GM23338 (cell line): ENCODE data around the gene TMIGD3. TPM values are rescaled to one million over a fixed set of nuclear protein-coding genes. Genes with fewer than 3 reads are reported as not detected.

Source experiments
- ATAC-seq: fragments of 200-7000 bp; cut with Tn5 transposase; 3 replicates; pipeline ENCODE4 v1.9.1; 2020
- DNase-seq: peaks from one replicate; pipeline ENCODE4 v3.0.0-alpha.2; 2015; ENCODE audit warnings: low spot score
- H2AFZ ChIP-seq: fragments of 200-600 bp; sonication (generic); 2 replicates; pipeline ENCODE4 v1.8.0; 2016; ENCODE audit warnings: antibody characterized with exemption, mild to moderate bottlenecking, moderate library complexity
- H3F3A ChIP-seq: fragments of 200-600 bp; sonication (generic); replicated peaks from 2 replicates; pipeline ENCODE4 v1.8.0; 2017; ENCODE audit warnings: antibody characterized with exemption, mixed run types, low read depth
- H3K27ac ChIP-seq: fragments of 200-600 bp; sonication (generic); 2 replicates; pipeline ENCODE4 v1.6.1; 2016; ENCODE audit warnings: low read depth
- H3K27me3 ChIP-seq: fragments of 200-600 bp; sonication (generic); 2 replicates; pipeline ENCODE4 v1.8.0; 2016; ENCODE audit warnings: mild to moderate bottlenecking, mixed run types, moderate library complexity; ENCODE audit not compliant: insufficient read depth
- H3K36me3 ChIP-seq: fragments of 200-600 bp; sonication (generic); 2 replicates; pipeline ENCODE4 v1.8.0; 2016; ENCODE audit warnings: mild to moderate bottlenecking; ENCODE audit not compliant: insufficient read depth
- H3K4me1 ChIP-seq: fragments of 200-600 bp; sonication (generic); 2 replicates; pipeline ENCODE4 v1.8.0; 2016; ENCODE audit warnings: mild to moderate bottlenecking, moderate library complexity; ENCODE audit not compliant: insufficient read depth
- H3K4me2 ChIP-seq: fragments of 200-600 bp; sonication (generic); 2 replicates; pipeline ENCODE4 v1.7.1; 2017; ENCODE audit warnings: mixed run types
- H3K4me3 ChIP-seq: fragments of 200-600 bp; sonication (generic); 2 replicates; pipeline ENCODE4 v1.6.1; 2016; ENCODE audit warnings: mixed run types
- H3K79me2 ChIP-seq: fragments of 200-600 bp; sonication (generic); replicated peaks from 2 replicates; pipeline ENCODE4 v1.8.0; 2017; ENCODE audit warnings: mild to moderate bottlenecking; ENCODE audit not compliant: insufficient read depth
- H3K9me2 ChIP-seq: fragments of 200-600 bp; sonication (generic); 2 replicates; pipeline ENCODE4 v1.8.0; 2017; ENCODE audit not compliant: insufficient read depth
- H4K20me1 ChIP-seq: fragments of 200-600 bp; sonication (generic); replicated peaks from 2 replicates; pipeline ENCODE4 v1.8.0; 2017; ENCODE audit warnings: mild to moderate bottlenecking; ENCODE audit not compliant: insufficient read depth
- H3K27ac Mint-ChIP-seq: 2 replicates; pipeline ENCODE4 v1.8.0; 2020; ENCODE audit warnings: inconsistent platforms, mild to moderate bottlenecking, moderate library complexity, mixed read lengths
- H3K27me3 Mint-ChIP-seq: 3 replicates; pipeline ENCODE4 v1.8.0; 2022; ENCODE audit warnings: low read depth, mild to moderate bottlenecking, moderate library complexity, mixed read lengths, inconsistent platforms; ENCODE audit not compliant: insufficient read depth, poor library complexity
- H3K36me3 Mint-ChIP-seq: 3 replicates; pipeline ENCODE4 v1.8.0; 2021; ENCODE audit warnings: low read depth, mild to moderate bottlenecking, inconsistent platforms, moderate library complexity, mixed read lengths
- H3K4me1 Mint-ChIP-seq: 3 replicates; pipeline ENCODE4 v1.8.0; 2020; ENCODE audit warnings: mild to moderate bottlenecking, inconsistent platforms, mixed read lengths
- H3K4me3 Mint-ChIP-seq: 3 replicates; pipeline ENCODE4 v1.8.0; 2021; ENCODE audit warnings: moderate library complexity, mild to moderate bottlenecking, inconsistent platforms, mixed read lengths
- H3K9me3 Mint-ChIP-seq: 3 replicates; pipeline ENCODE4 v1.8.0; 2020; ENCODE audit warnings: moderate library complexity, mild to moderate bottlenecking, inconsistent platforms, mixed read lengths
- CREB1 ChIP-seq: fragments of 250-450 bp; sonication (Bioruptor Pico); IDR thresholded peaks from 2 replicates; pipeline ENCODE4 v1.5.0; 2020; ENCODE audit warnings: low read depth, mild to moderate bottlenecking, moderate library complexity
- EZH2 ChIP-seq: fragments of 200-600 bp; sonication (generic); IDR thresholded peaks from one replicate; pipeline ENCODE4 v1.8.0; 2017; ENCODE audit warnings: antibody characterized with exemption, mild to moderate bottlenecking, low read depth; ENCODE audit not compliant: unreplicated experiment
- EZH2phosphoT487 ChIP-seq: fragments of 200-600 bp; sonication (generic); IDR thresholded peaks from one replicate; pipeline ENCODE4 v1.8.1; 2018; ENCODE audit warnings: antibody characterized with exemption; ENCODE audit not compliant: unreplicated experiment
- JUNB ChIP-seq: IDR thresholded peaks from one replicate; pipeline ENCODE4 v1.6.1; 2016; ENCODE audit warnings: antibody characterized with exemption; ENCODE audit not compliant: unreplicated experiment
- NANOG ChIP-seq: IDR thresholded peaks from 2 replicates; pipeline ENCODE4 v1.6.1; 2016; ENCODE audit warnings: antibody characterized with exemption, borderline replicate concordance
- POLR2AphosphoS5 ChIP-seq: IDR thresholded peaks from 2 replicates; pipeline ENCODE4 v1.6.1; 2016; ENCODE audit warnings: antibody characterized with exemption, low read depth
- ZNF114 ChIP-seq: fragments of 250-450 bp; sonication (Bioruptor Pico); IDR thresholded peaks from 2 replicates; pipeline ENCODE4 v1.5.0; 2020; ENCODE audit warnings: mild to moderate bottlenecking, moderate library complexity
- polyA plus RNA-seq: library from polyadenylated mRNA; unstranded; fragments of >200 nt; fragmentation: Nextera tagmentation; extraction: Ambion mirVana; gene quantifications from 2 replicates; pipeline ENCODE4 v1.2.1, GENCODE V29; 2016
- total RNA-seq: library from RNA; depleted of rRNA; stranded (reverse); fragments of >200 nt; shearing (Covaris generic); gene quantifications from 2 replicates; pipeline ENCODE4 v1.2.3, GENCODE V29; 2014
- TF ChIP-seq, protein P1 (sequence below): fragments of 250-450 bp; sonication (Bioruptor Pico); IDR thresholded peaks from 2 replicates; pipeline ENCODE4 v1.5.0; 2020; ENCODE audit warnings: mild to moderate bottlenecking, moderate library complexity
- TF ChIP-seq, protein P2 (sequence below): IDR thresholded peaks from 2 replicates; pipeline ENCODE4 v1.6.1; 2016; ENCODE audit warnings: antibody characterized with exemption
- TF ChIP-seq, protein P3 (sequence below): IDR thresholded peaks from one replicate; pipeline ENCODE4 v1.6.1; 2018; ENCODE audit warnings: antibody characterized with exemption; ENCODE audit not compliant: unreplicated experiment

Gene TMIGD3
- total and polyA plus RNA-seq, 2 experiments from 2014 or later: not detected

DNA sequence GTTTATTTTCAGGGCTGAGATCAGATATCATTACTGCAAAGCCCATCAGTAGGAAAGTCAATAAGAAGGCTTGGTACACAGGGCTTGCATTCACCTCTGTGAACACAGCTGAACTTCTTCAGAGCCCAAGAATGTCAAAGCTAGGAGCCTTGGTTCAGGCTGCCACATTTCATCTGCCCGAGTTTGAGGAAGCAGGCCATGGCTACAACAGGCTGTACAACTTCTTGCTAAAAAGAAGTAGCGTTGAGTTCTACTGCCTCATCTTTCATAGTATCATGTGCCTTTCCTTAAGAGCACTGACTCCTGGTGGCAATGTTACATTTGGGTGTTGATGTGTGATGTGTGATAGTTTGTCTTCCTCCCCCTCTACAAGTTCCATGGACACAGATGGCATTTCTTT, 19.6 kb downstream of the TMIGD3 start (continued):
- TF ChIP-seq, protein P1, sequence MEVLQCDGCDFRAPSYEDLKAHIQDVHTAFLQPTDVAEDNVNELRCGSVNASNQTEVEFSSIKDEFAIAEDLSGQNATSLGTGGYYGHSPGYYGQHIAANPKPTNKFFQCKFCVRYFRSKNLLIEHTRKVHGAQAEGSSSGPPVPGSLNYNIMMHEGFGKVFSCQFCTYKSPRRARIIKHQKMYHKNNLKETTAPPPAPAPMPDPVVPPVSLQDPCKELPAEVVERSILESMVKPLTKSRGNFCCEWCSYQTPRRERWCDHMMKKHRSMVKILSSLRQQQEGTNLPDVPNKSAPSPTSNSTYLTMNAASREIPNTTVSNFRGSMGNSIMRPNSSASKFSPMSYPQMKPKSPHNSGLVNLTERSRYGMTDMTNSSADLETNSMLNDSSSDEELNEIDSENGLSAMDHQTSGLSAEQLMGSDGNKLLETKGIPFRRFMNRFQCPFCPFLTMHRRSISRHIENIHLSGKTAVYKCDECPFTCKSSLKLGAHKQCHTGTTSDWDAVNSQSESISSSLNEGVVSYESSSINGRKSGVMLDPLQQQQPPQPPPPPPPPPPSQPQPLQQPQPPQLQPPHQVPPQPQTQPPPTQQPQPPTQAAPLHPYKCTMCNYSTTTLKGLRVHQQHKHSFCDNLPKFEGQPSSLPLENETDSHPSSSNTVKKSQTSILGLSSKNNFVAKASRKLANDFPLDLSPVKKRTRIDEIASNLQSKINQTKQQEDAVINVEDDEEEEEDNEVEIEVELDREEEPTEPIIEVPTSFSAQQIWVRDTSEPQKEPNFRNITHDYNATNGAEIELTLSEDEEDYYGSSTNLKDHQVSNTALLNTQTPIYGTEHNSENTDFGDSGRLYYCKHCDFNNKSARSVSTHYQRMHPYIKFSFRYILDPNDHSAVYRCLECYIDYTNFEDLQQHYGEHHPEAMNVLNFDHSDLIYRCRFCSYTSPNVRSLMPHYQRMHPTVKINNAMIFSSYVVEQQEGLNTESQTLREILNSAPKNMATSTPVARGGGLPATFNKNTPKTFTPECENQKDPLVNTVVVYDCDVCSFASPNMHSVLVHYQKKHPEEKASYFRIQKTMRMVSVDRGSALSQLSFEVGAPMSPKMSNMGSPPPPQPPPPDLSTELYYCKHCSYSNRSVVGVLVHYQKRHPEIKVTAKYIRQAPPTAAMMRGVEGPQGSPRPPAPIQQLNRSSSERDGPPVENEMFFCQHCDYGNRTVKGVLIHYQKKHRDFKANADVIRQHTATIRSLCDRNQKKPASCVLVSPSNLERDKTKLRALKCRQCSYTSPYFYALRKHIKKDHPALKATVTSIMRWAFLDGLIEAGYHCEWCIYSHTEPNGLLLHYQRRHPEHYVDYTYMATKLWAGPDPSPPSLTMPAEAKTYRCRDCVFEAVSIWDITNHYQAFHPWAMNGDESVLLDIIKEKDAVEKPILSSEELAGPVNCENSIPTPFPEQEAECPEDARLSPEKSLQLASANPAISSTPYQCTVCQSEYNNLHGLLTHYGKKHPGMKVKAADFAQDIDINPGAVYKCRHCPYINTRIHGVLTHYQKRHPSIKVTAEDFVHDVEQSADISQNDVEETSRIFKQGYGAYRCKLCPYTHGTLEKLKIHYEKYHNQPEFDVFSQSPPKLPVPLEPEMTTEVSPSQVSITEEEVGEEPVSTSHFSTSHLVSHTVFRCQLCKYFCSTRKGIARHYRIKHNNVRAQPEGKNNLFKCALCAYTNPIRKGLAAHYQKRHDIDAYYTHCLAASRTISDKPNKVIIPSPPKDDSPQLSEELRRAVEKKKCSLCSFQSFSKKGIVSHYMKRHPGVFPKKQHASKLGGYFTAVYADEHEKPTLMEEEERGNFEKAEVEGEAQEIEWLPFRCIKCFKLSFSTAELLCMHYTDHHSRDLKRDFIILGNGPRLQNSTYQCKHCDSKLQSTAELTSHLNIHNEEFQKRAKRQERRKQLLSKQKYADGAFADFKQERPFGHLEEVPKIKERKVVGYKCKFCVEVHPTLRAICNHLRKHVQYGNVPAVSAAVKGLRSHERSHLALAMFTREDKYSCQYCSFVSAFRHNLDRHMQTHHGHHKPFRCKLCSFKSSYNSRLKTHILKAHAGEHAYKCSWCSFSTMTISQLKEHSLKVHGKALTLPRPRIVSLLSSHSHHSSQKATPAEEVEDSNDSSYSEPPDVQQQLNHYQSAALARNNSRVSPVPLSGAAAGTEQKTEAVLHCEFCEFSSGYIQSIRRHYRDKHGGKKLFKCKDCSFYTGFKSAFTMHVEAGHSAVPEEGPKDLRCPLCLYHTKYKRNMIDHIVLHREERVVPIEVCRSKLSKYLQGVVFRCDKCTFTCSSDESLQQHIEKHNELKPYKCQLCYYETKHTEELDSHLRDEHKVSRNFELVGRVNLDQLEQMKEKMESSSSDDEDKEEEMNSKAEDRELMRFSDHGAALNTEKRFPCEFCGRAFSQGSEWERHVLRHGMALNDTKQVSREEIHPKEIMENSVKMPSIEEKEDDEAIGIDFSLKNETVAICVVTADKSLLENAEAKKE (CRISPR knock-in tag): no peak

DNA sequence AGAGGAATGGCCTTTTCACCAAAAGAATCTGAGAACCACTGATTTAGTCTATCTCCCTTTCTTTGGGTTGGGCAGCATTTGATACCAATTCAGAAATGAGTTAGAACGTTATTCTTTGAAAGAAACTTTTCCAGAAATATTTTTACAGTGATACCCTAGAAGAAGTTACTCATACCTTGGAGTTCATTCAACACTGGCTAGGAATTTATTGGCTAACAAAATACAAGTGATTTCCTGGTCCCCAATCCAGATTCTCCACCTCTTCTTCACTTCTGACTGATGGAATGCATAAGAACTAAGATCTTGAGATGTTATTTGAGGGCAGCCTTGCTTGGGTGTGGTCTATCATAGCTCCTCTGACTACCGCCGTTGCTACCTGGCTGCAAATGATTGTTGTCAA, 20.3 kb downstream of the TMIGD3 start:
- Histone ChIP-seq H3K4me3 (no peak overlapping the region), H3K4me1 (no peaks in the 10 kb centered on the region), H3K27me3 (no peaks in the 10 kb centered on the region), H4K20me1 (no peaks in the 10 kb centered on the region), H3K27ac (no peak overlapping the region), H3K36me3 (no peaks in the 10 kb centered on the region), H3K79me2 (no peaks in the 10 kb centered on the region), H3F3A (no peaks in the 10 kb centered on the region), H3K4me2 (no peak overlapping the region), H3K9me2 (no peaks in the 10 kb centered on the region), H2AFZ (no peak overlapping the region)
- H3K4me1 Mint-ChIP-seq: peaks cover 2% of the 10 kb centered on the region; the same call in 1 of the 3 replicates
- no peaks in the 10 kb centered on the region for H3K27me3 Mint-ChIP-seq
- no peak for ATAC-seq
- H3K9me3 Mint-ChIP-seq: no peaks in the 10 kb centered on the region
- H3K36me3 Mint-ChIP-seq: no peaks in the 10 kb centered on the region
- no peak overlapping the region for H3K4me3 Mint-ChIP-seq
- H3K27ac Mint-ChIP-seq: no peak overlapping the region
- no peak for DNase-seq
- no peak for TF ChIP-seq POLR2AphosphoS5
- no peak for TF ChIP-seq JUNB
- TF ChIP-seq, protein P2, sequence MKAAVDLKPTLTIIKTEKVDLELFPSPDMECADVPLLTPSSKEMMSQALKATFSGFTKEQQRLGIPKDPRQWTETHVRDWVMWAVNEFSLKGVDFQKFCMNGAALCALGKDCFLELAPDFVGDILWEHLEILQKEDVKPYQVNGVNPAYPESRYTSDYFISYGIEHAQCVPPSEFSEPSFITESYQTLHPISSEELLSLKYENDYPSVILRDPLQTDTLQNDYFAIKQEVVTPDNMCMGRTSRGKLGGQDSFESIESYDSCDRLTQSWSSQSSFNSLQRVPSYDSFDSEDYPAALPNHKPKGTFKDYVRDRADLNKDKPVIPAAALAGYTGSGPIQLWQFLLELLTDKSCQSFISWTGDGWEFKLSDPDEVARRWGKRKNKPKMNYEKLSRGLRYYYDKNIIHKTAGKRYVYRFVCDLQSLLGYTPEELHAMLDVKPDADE: no peak
- TF ChIP-seq CREB1: no peak
- TF ChIP-seq, protein P3, sequence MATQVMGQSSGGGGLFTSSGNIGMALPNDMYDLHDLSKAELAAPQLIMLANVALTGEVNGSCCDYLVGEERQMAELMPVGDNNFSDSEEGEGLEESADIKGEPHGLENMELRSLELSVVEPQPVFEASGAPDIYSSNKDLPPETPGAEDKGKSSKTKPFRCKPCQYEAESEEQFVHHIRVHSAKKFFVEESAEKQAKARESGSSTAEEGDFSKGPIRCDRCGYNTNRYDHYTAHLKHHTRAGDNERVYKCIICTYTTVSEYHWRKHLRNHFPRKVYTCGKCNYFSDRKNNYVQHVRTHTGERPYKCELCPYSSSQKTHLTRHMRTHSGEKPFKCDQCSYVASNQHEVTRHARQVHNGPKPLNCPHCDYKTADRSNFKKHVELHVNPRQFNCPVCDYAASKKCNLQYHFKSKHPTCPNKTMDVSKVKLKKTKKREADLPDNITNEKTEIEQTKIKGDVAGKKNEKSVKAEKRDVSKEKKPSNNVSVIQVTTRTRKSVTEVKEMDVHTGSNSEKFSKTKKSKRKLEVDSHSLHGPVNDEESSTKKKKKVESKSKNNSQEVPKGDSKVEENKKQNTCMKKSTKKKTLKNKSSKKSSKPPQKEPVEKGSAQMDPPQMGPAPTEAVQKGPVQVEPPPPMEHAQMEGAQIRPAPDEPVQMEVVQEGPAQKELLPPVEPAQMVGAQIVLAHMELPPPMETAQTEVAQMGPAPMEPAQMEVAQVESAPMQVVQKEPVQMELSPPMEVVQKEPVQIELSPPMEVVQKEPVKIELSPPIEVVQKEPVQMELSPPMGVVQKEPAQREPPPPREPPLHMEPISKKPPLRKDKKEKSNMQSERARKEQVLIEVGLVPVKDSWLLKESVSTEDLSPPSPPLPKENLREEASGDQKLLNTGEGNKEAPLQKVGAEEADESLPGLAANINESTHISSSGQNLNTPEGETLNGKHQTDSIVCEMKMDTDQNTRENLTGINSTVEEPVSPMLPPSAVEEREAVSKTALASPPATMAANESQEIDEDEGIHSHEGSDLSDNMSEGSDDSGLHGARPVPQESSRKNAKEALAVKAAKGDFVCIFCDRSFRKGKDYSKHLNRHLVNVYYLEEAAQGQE: no peak
- TF ChIP-seq ZNF114 (CRISPR knock-in tag): no peak
- no peak for TF ChIP-seq EZH2
- TF ChIP-seq EZH2phosphoT487: no peak
- TF ChIP-seq NANOG: no peak
